Panc1 (cell line): ENCODE measurements around the gene USP32.

Source experiments
- POLR2AphosphoS5 ChIP-seq: IDR thresholded peaks from 2 replicates; pipeline ENCODE4 v1.6.1; 2012; ENCODE audit warnings: mild to moderate bottlenecking, low read depth, low read length, moderate library complexity
- SIN3A ChIP-seq: IDR thresholded peaks from 2 replicates; pipeline ENCODE4 v1.6.1; 2012; ENCODE audit warnings: low read depth, mild to moderate bottlenecking, low read length, moderate library complexity, borderline replicate concordance; ENCODE audit not compliant: insufficient read depth
- TF ChIP-seq, protein P1 (sequence below): fragments of 450-650 bp; IDR thresholded peaks from 2 replicates; pipeline ENCODE4 v1.5.1; 2017; ENCODE audit warnings: mild to moderate bottlenecking
- TF ChIP-seq, protein P2 (sequence below), 2 experiments: IDR thresholded peaks; 2 replicates each; pipeline ENCODE4 v1.6.1; 2011 to 2012; ENCODE audit warnings: low read depth in 2 of 2, control low read depth in 1 of 2, low read length in 1 of 2, mild to moderate bottlenecking in 1 of 2, moderate library complexity in 1 of 2; ENCODE audit not compliant: insufficient read depth in 1 of 2

DNA sequence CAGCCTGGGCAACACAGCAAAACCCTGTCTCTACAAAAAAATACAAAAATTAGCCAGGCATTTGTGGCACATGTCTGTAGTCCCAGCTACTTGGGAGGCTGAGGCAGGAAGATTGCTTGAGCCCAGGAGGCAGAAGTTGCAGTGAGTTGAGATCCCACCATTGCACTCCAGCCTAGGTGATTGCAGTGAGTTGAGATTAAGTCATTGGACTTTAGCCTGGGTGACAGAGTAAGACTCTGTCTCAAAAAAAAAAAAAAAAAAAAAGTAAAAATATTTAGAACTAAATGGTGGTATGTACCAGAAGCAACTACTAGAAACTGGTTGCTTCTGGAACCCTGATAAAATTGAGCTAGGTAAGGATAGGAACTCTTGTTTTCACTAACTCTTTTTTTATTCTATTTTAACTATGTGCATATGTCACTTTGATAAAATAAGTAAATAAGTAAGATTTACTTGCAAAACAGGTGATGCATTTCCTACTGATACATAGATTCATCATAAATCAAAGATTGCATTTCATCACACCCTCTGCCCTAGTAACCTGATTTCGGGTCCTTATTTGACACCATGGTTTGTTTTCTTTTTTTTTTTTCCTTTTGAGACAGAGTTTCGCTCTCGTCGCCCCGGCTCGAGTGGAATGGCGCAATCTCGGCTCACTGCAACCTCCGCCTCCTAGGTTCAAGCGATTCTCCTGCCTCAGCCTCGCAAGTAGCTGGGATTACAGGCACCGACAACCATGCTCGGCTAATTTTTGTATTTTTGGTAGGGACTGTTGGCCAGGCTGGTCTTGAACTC, 66.0 kb downstream of the USP32 start:
- TF ChIP-seq, protein P1, sequence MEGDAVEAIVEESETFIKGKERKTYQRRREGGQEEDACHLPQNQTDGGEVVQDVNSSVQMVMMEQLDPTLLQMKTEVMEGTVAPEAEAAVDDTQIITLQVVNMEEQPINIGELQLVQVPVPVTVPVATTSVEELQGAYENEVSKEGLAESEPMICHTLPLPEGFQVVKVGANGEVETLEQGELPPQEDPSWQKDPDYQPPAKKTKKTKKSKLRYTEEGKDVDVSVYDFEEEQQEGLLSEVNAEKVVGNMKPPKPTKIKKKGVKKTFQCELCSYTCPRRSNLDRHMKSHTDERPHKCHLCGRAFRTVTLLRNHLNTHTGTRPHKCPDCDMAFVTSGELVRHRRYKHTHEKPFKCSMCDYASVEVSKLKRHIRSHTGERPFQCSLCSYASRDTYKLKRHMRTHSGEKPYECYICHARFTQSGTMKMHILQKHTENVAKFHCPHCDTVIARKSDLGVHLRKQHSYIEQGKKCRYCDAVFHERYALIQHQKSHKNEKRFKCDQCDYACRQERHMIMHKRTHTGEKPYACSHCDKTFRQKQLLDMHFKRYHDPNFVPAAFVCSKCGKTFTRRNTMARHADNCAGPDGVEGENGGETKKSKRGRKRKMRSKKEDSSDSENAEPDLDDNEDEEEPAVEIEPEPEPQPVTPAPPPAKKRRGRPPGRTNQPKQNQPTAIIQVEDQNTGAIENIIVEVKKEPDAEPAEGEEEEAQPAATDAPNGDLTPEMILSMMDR: no peak
- TF ChIP-seq, protein P2, sequence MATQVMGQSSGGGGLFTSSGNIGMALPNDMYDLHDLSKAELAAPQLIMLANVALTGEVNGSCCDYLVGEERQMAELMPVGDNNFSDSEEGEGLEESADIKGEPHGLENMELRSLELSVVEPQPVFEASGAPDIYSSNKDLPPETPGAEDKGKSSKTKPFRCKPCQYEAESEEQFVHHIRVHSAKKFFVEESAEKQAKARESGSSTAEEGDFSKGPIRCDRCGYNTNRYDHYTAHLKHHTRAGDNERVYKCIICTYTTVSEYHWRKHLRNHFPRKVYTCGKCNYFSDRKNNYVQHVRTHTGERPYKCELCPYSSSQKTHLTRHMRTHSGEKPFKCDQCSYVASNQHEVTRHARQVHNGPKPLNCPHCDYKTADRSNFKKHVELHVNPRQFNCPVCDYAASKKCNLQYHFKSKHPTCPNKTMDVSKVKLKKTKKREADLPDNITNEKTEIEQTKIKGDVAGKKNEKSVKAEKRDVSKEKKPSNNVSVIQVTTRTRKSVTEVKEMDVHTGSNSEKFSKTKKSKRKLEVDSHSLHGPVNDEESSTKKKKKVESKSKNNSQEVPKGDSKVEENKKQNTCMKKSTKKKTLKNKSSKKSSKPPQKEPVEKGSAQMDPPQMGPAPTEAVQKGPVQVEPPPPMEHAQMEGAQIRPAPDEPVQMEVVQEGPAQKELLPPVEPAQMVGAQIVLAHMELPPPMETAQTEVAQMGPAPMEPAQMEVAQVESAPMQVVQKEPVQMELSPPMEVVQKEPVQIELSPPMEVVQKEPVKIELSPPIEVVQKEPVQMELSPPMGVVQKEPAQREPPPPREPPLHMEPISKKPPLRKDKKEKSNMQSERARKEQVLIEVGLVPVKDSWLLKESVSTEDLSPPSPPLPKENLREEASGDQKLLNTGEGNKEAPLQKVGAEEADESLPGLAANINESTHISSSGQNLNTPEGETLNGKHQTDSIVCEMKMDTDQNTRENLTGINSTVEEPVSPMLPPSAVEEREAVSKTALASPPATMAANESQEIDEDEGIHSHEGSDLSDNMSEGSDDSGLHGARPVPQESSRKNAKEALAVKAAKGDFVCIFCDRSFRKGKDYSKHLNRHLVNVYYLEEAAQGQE (IDR thresholded peaks at IDR 0.05; ENCODE audit: insufficient read depth in 1 of 2, low read depth in 2 of 2, low read length in 1 of 2): no peak
- TF ChIP-seq SIN3A (no peak), POLR2AphosphoS5 (no peak)
